ENCODE data around the gene GPATCH4.

GPATCH4 gene

DNA sequence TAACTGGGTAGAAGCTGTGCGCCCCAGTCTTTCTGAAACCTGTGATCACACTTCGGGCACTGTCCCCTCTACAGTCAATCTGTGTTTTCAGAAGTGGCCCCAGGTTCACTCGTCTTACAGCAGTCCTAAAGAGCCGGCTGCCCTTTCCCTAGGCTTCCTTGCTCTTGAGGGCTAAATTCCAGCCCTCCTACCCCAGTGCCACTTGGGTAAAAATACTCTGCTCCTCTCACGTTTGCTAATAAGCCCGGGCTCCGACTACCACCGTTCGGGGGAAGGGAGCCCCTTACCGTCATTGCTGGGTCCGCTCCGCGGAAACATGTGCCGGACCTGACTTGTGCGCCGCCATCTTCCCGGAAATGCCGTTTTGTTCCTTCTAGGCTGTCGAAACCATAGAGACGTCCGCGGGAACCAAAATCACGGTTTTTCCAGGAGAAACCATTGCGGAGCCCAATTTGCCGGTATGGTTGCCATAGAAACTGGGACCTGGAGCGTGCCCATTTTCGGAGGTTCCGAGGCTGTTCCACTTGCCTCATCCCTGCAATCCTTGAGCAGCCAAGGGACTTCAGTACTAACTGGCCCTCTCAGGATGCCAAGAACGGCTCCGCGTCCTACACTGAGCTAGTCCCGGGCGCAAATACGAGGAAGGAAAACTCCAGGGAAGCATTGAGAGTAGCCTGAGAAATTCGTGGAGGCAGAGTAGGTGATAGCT is at the start of gene GPATCH4:
Gene GPATCH4 (minus strand): TSS at position 358 of the 709 bp plus-strand sequence.
- TF ChIP-seq, protein P1, sequence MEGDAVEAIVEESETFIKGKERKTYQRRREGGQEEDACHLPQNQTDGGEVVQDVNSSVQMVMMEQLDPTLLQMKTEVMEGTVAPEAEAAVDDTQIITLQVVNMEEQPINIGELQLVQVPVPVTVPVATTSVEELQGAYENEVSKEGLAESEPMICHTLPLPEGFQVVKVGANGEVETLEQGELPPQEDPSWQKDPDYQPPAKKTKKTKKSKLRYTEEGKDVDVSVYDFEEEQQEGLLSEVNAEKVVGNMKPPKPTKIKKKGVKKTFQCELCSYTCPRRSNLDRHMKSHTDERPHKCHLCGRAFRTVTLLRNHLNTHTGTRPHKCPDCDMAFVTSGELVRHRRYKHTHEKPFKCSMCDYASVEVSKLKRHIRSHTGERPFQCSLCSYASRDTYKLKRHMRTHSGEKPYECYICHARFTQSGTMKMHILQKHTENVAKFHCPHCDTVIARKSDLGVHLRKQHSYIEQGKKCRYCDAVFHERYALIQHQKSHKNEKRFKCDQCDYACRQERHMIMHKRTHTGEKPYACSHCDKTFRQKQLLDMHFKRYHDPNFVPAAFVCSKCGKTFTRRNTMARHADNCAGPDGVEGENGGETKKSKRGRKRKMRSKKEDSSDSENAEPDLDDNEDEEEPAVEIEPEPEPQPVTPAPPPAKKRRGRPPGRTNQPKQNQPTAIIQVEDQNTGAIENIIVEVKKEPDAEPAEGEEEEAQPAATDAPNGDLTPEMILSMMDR (IDR thresholded peaks at IDR 0.05; ENCODE audit: low read depth, low read length): no peak
- DNase-seq (ENCODE audit: extremely low read depth, low read depth): peak; percentile 84

DNA sequence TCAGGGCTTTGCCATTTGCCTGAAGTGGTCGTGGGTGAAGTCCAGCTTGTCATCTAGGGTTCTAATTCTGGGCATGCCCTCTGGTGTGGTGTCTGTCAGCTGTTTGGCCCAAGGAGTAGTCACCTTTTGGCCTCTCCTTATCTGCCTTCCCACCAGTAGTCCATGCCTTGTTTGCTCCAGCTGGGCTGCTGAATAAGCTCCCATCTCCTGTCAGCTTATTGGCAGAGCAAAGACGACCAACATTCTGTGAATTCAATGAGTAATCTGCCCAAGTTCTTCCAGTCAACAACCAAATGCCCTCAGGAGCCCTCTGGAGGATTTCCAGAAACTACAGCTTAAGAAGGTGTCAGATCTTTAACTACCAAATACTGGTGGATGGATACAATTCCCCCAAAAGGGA is 47.7 kb upstream of the GPATCH4 start:
- no peak for DNase-seq (ENCODE audit: extremely low read depth, low read depth)

DNA sequence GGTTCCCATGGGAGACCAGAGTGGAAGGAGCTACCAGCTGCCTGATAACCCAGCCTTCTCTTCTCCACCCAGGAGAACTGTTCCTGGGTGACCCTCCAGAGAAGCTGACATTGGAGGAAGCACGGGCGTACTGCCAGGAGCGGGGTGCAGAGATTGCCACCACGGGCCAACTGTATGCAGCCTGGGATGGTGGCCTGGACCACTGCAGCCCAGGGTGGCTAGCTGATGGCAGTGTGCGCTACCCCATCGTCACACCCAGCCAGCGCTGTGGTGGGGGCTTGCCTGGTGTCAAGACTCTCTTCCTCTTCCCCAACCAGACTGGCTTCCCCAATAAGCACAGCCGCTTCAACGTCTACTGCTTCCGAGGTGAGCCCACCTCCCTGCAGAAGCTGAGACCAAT is 47.2 kb upstream of the GPATCH4 start:
- TF ChIP-seq, protein P1 (IDR thresholded peaks at IDR 0.05; ENCODE audit: low read depth, low read length): no peak
- no peak for DNase-seq (ENCODE audit: extremely low read depth, low read depth)

More for the DNA sequence above, 47.7 kb upstream of the GPATCH4 start:
- TF ChIP-seq, protein P1 (IDR thresholded peaks at IDR 0.05; ENCODE audit: low read depth, low read length): no peak

DNA sequence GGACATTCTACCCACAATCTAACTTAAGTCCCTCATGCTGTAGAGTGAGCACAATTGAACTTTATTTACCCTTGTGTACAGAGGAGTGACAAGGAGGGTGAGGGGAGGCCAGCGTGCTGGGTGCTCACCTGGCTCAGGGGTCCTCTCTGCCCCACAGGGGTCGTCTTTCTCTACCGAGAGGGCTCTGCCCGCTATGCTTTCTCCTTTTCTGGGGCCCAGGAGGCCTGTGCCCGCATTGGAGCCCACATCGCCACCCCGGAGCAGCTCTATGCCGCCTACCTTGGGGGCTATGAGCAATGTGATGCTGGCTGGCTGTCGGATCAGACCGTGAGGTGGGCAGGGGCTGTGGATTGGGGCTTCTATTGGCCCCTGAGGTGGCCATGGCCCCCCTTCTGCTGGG is 46.1 kb upstream of the GPATCH4 start:
- TF ChIP-seq, protein P1 (IDR thresholded peaks at IDR 0.05; ENCODE audit: low read depth, low read length): no peak
- no peak for DNase-seq (ENCODE audit: extremely low read depth, low read depth)

DNA sequence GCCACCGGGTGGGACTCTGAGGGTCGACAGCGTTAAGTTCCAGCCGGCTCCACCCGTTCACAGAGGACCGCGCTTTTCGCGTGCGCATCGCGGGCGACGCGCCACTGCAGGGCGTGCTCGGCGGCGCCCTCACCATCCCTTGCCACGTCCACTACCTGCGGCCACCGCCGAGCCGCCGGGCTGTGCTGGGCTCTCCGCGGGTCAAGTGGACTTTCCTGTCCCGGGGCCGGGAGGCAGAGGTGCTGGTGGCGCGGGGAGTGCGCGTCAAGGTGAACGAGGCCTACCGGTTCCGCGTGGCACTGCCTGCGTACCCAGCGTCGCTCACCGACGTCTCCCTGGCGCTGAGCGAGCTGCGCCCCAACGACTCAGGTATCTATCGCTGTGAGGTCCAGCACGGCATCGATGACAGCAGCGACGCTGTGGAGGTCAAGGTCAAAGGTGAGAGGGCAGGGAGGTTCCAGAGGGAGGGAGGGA is 45.5 kb upstream of the GPATCH4 start:
- TF ChIP-seq, protein P1 (IDR thresholded peaks at IDR 0.05; ENCODE audit: low read depth, low read length): no peak
- no peak for DNase-seq (ENCODE audit: extremely low read depth, low read depth)

DNA sequence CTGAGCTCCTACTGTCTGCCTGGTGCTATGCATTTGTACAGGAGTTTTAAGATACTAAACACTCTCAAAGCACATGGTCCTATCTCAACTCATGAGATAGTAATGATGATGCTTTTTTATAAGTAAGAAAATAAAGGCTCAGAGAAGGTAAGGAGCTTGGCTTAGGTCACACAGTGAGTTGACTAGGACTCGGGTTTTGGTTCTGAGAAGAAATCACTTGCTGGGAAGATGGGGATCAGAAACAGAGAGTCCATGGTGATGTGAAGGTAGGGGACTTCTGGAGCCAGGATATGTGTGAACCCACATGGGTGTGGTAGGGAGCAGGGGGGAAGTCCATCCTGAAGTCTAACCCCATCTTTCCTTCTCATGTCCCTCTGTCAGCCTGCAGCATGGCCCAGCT is 44.4 kb upstream of the GPATCH4 start:
- TF ChIP-seq, protein P1 (IDR thresholded peaks at IDR 0.05; ENCODE audit: low read depth, low read length): no peak

DNA sequence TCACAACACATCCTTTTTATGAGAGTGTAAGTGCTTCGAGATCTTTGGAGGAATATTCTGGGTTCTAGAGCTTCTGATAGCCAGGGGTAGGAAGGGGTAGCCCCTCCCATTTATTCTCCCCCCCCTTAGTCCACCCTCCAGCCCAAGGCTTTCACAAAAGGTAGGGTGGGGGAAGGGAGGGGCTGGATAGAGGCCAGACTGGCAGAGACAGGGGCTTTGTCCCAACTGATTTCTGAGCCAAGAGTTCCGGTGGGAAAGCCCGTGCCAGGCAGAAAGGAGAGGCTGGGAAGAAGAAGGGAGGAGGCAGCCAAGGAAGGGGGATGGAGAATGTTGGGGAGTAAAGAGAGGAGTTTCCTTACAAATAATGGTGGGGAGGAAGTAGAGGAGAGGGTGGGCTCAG is 43.8 kb upstream of the GPATCH4 start:
- DNase-seq (ENCODE audit: extremely low read depth, low read depth): no peak
- TF ChIP-seq, protein P1 (IDR thresholded peaks at IDR 0.05; ENCODE audit: low read depth, low read length): no peak

More for the DNA sequence above, 44.4 kb upstream of the GPATCH4 start:
- no peak for DNase-seq (ENCODE audit: extremely low read depth, low read depth)
